Neural cell (in vitro differentiated cells): ENCODE measurements around the gene SP6. TPM values are rescaled to one million over a fixed set of nuclear protein-coding genes. Genes with fewer than 3 reads are reported as not detected.
A peak's percentile ranks its signal among the peaks of the same experiment; 100 is the strongest.

ENCODE experiments used
- H2AFZ ChIP-seq: fragments of 200-600, 300-800 bp; sonication (generic), shearing (Covaris generic); 2 replicates; pipeline ENCODE4 v1.6.0; 2014; ENCODE audit warnings: low read depth, mild to moderate bottlenecking, antibody characterized with exemption, low read length, moderate library complexity
- H3F3A ChIP-seq: fragments of 200-600 bp; shearing (Covaris generic); 2 replicates; pipeline ENCODE4 v1.6.1; 2016; ENCODE audit warnings: mild to moderate bottlenecking, moderate library complexity, mixed read lengths, antibody characterized with exemption, low read length; ENCODE audit not compliant: insufficient read depth, poor library complexity, severe bottlenecking
- H3K27ac ChIP-seq: fragments of 200-600, 300-800 bp; sonication (generic), shearing (Covaris generic); 2 replicates; pipeline ENCODE4 v1.5.1; 2014; ENCODE audit warnings: mild to moderate bottlenecking, low read length, moderate library complexity
- H3K27me3 ChIP-seq: fragments of 300-800, 200-600 bp; sonication (generic), shearing (Covaris generic); 2 replicates; pipeline ENCODE4 v1.6.0; 2014; ENCODE audit warnings: mild to moderate bottlenecking, low read depth, low read length, moderate library complexity; ENCODE audit not compliant: insufficient read depth
- H3K36me3 ChIP-seq: fragments of 300-800, 200-600 bp; sonication (generic), shearing (Covaris generic); 2 replicates; pipeline ENCODE4 v1.5.1; 2014; ENCODE audit warnings: mild to moderate bottlenecking, antibody characterized with exemption, low read length, moderate library complexity; ENCODE audit not compliant: insufficient read depth
- H3K4me2 ChIP-seq: fragments of 300-800, 200-600 bp; sonication (generic), shearing (Covaris generic); 2 replicates; pipeline ENCODE4 v1.6.0; 2014; ENCODE audit warnings: mild to moderate bottlenecking, low read length
- H3K4me3 ChIP-seq: fragments of 300-800, 200-600 bp; sonication (generic), shearing (Covaris generic); 2 replicates; pipeline ENCODE4 v1.5.1; 2014; ENCODE audit warnings: mild to moderate bottlenecking, low read length, moderate library complexity
- H3K79me2 ChIP-seq: fragments of 200-600 bp; shearing (Covaris generic); replicated peaks from 2 replicates; pipeline ENCODE4 v1.6.0; 2014; ENCODE audit warnings: mild to moderate bottlenecking, low read length, moderate library complexity; ENCODE audit not compliant: insufficient read depth
- H3K9ac ChIP-seq: fragments of 300-800, 200-600 bp; sonication (generic), shearing (Covaris generic); 2 replicates; pipeline ENCODE4 v1.6.1; 2016; ENCODE audit warnings: mild to moderate bottlenecking, low read length, mixed read lengths
- H3K9me2 ChIP-seq: fragments of 200-600 bp; shearing (Covaris generic); 2 replicates; pipeline ENCODE4 v1.6.1; 2016; ENCODE audit warnings: mild to moderate bottlenecking, low read length, mixed read lengths; ENCODE audit not compliant: insufficient read depth
- H3K9me3 ChIP-seq: fragments of 200-600, 300-800 bp; sonication (generic), shearing (Covaris generic); 2 replicates; pipeline ENCODE4 v1.6.1; 2016; ENCODE audit warnings: mild to moderate bottlenecking, mixed run types, low read length, moderate library complexity, mixed read lengths
- H4K20me1 ChIP-seq: fragments of 200-600 bp; shearing (Covaris generic); 2 replicates; pipeline ENCODE4 v1.6.1; 2016; ENCODE audit warnings: mild to moderate bottlenecking, mixed run types; ENCODE audit not compliant: insufficient read depth
- CTCF ChIP-seq: fragments of 450-650 bp; IDR thresholded peaks from 2 replicates; pipeline ENCODE4 v1.5.1; 2014; ENCODE audit warnings: antibody characterized with exemption, mild to moderate bottlenecking, moderate library complexity; ENCODE audit not compliant: poor library complexity, severe bottlenecking
- EP300 ChIP-seq: fragments of 450-650 bp; conservative IDR thresholded peaks from 2 replicates; pipeline ENCODE4 v1.6.1; 2014; ENCODE audit warnings: antibody characterized with exemption, mild to moderate bottlenecking, moderate library complexity; ENCODE audit not compliant: poor library complexity, severe bottlenecking
- EZH2 ChIP-seq: fragments of 200-600, 300-800 bp; shearing (Covaris generic), sonication (generic); IDR thresholded peaks from 2 replicates; pipeline ENCODE4 v1.6.1; 2014; ENCODE audit warnings: antibody characterized with exemption, low read length, borderline replicate concordance, mild to moderate bottlenecking; ENCODE audit not compliant: insufficient read depth, poor library complexity, severe bottlenecking
- MXI1 ChIP-seq: fragments of 450-650 bp; conservative IDR thresholded peaks from 2 replicates; pipeline ENCODE4 v1.6.1; 2014; ENCODE audit warnings: antibody characterized with exemption, mild to moderate bottlenecking; ENCODE audit not compliant: poor library complexity, severe bottlenecking
- POLR2AphosphoS5 ChIP-seq: IDR thresholded peaks from 2 replicates; pipeline ENCODE4 v1.6.1; 2012
- RAD21 ChIP-seq: fragments of 450-650 bp; conservative IDR thresholded peaks from 2 replicates; pipeline ENCODE4 v1.6.1; 2014; ENCODE audit warnings: antibody characterized with exemption, mild to moderate bottlenecking, moderate library complexity
- REST ChIP-seq: IDR thresholded peaks from 2 replicates; pipeline ENCODE4 v1.6.1; 2012; ENCODE audit warnings: borderline replicate concordance
- SMC3 ChIP-seq: fragments of 450-650 bp; conservative IDR thresholded peaks from 2 replicates; pipeline ENCODE4 v1.6.1; 2014; ENCODE audit warnings: antibody characterized with exemption, mild to moderate bottlenecking, moderate library complexity; ENCODE audit not compliant: poor library complexity
- TAF1 ChIP-seq: IDR thresholded peaks from 2 replicates; pipeline ENCODE4 v1.6.1; 2012; ENCODE audit warnings: low read depth
- polyA plus RNA-seq: library from polyadenylated mRNA; depleted of rRNA; stranded (reverse); fragments of >200 nt; gene quantifications from 2 replicates; pipeline ENCODE4 v1.2.3, GENCODE V29; 2014

Gene SP6
- polyA plus RNA-seq, 1 donor from 2014 or later: 0.42 TPM

- no peak for TF ChIP-seq RAD21
- TF ChIP-seq EP300: no peak
- peak; percentile 66 for TF ChIP-seq MXI1
- no peak for TF ChIP-seq SMC3
- TF ChIP-seq REST: no peak
- peak; percentile 72 for TF ChIP-seq POLR2AphosphoS5
- TF ChIP-seq CTCF: peak; percentile 70
- TF ChIP-seq EZH2: no peak
- TF ChIP-seq TAF1: no peak
- Histone ChIP-seq H3K9me2 (no peaks in the 10 kb centered on the region), H3K4me2 (peak within 1 kb of the TSS; percentile 91), H3K9ac (peak within 1 kb of the TSS; percentile 72), H3K9me3 (no peaks in the 10 kb centered on the region), H4K20me1 (no peaks in the 10 kb centered on the region), H3K79me2 (no peaks in the 10 kb centered on the region), H3K27ac (peak within 1 kb of the TSS; percentile 34), H2AFZ (peak within 1 kb of the TSS; percentile 45), H3K27me3 (no peaks in the 10 kb centered on the region), H3K36me3 (no peaks in the 10 kb centered on the region), H3F3A (no peaks in the 10 kb centered on the region), H3K4me3 (peak within 1 kb of the TSS; percentile 96)
Observed at GRCh38 chr17:47821424-47822391, 29.3 kb downstream of the SP6 start, which contains the start of gene OSBPL7. Gene OSBPL7, minus strand, starts transcription at chr17:47821794. Its CDS starts 1,516 bp downstream, at chr17:47820278.

- peak overlapping the region; percentile 96 for H3K4me3 ChIP-seq
- H3K9ac ChIP-seq: peak overlapping the region; percentile 72
- H3K79me2 ChIP-seq: no peaks in the 10 kb centered on the region
- peak overlapping the region; percentile 91 for H3K4me2 ChIP-seq
- H3K9me2 ChIP-seq: no peaks in the 10 kb centered on the region
- H2AFZ ChIP-seq: no peak overlapping the region
- no peaks in the 10 kb centered on the region for H3K9me3 ChIP-seq
- H3K36me3 ChIP-seq: no peaks in the 10 kb centered on the region
- no peak overlapping the region for H3K27ac ChIP-seq
- H3F3A ChIP-seq: no peaks in the 10 kb centered on the region
- TF ChIP-seq MXI1 (no peak), SMC3 (no peak), POLR2AphosphoS5 (no peak), TAF1 (no peak)
- no peaks in the 10 kb centered on the region for H3K27me3 ChIP-seq
- no peaks in the 10 kb centered on the region for H4K20me1 ChIP-seq
Observed at GRCh38 chr17:47821031-47821423, 29.9 kb downstream of the SP6 start.
